ENCODE measurements around the gene TATDN2.
A peak's percentile ranks its signal among the peaks of the same experiment; 100 is the strongest.
"Not testable (repeated sequence)": the region's sequence is repeated elsewhere in the genome, so short reads cannot be mapped to it uniquely, and the experiment has no call there.

TATDN2 gene

DNA sequence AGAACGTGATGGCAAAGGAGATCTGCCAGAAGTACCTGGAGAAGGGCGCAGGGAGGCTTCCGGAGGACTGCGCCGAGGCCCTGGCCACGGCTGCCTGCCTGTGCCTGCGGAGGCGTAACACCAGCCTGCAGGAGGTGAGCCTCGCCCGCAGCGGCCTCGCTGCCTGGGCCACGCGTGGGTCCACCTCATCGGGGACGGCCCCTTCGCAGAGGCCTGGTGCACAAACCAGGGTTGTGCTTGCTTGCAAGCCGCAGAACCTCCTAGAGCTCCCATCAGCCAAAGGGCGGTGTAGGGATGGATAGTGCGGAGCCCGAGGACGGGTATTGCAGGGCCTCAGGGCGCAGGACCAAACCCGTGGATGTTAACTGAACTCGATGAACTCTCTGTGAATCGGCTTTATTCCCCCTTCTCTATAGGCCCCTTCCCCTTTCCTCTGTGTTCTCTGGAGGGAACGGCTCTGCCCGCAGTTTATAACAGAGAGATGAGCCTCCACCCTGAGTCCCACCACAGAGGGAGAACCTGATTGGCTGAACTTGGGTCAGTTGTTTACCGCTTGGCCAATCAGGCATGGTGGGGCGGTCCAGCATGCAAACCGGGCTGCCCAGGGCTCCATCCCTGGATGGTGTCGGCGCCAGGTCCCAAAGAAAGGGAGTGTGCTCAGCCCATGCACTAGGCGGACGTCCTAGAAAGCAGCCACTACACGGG is 13.6 kb upstream of the TATDN2 start:
- DNase-seq, result no peak
- ATAC-seq, result no peak

- ATAC-seq (no peak), DNase-seq (no peak)
These were observed 12.7 kb upstream of the TATDN2 start for GRCh38 chr3:10235551-10235950.

- peak; percentile 59 for ATAC-seq
These were observed 9.7 kb upstream of the TATDN2 start for GRCh38 chr3:10238345-10239183.

GRCh38 chr3:10240799-10241198 is 7.5 kb upstream of the TATDN2 start:
- ATAC-seq (no peak), DNase-seq (no peak)

More at GRCh38 chr3:10238345-10239183, 9.7 kb upstream of the TATDN2 start:
- peak; percentile 57 for DNase-seq

- peak; percentile 91 for ATAC-seq
- peak; percentile 78 for DNase-seq
These were observed 5.8 kb upstream of the TATDN2 start for GRCh38 chr3:10242182-10243065.

DNA sequence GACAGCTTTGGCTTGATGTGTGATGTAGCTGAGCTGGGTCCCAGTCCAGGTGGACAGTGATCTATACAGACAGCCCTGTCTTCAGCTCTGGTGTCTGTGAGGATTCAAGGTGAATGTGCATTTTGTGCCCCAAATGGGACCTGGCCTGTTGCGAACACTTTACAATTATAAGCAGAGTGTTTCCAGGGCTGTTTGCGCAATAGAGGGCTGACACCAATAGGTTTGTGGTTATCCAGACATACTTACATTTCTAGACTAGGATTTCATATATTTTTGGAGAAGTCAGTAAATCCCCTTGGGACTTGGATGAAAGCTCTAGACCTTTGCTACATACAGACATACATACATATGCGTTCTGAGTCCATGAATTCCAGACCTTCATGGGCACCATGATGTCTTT is 4.2 kb upstream of the TATDN2 start:
- DNase-seq (no peak), ATAC-seq (no peak)

GRCh38 chr3:10245081-10245712 is 3.1 kb upstream of the TATDN2 start:
- ATAC-seq (no peak), DNase-seq (no peak)

GRCh38 chr3:10247679-10248183 is 528 bp upstream of the TATDN2 start:
- ATAC-seq (no peak), DNase-seq (no peak)

DNA sequence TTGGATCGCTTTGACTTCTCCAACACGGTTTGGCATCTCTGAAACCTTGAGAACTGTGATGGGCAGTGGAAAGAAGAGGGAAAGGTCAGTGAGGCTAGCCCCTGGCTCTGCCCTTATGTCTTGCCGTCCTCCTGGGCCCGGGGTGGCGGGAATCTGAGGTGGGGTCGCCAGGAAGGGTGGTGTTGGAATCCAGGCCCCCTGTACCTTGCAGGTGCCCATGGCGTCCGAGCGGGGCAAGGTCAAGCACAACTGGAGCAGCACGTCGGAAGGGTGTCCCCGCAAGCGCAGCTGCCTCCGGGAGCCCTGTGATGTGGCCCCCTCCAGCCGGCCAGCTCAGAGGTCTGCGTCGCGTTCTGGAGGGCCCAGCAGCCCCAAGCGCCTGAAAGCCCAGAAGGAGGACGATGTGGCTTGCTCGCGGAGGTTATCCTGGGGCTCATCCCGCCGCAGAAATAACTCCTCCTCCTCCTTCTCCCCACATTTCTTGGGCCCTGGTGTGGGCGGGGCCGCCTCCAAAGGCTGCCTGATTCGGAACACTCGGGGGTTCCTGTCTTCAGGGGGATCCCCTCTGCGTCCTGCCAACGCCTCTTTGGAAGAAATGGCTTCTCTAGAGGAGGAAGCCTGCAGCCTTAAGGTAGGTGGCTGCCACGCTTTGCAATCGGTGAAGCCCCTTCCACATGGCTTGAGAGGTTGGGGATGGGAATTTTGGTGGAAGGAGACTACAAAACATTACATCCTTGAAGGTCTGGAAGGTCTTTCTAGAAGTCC is 907 bp downstream of the TATDN2 start:
- ATAC-seq (peak; percentile 62), DNase-seq (peak; percentile 86)

GRCh38 chr3:10249833-10250232 is 1.6 kb downstream of the TATDN2 start:
- DNase-seq (peak; percentile 12), ATAC-seq (peak; percentile 34)

GRCh38 chr3:10251006-10251405 is 2.7 kb downstream of the TATDN2 start:
- ATAC-seq (no peak), DNase-seq (no peak)

DNA sequence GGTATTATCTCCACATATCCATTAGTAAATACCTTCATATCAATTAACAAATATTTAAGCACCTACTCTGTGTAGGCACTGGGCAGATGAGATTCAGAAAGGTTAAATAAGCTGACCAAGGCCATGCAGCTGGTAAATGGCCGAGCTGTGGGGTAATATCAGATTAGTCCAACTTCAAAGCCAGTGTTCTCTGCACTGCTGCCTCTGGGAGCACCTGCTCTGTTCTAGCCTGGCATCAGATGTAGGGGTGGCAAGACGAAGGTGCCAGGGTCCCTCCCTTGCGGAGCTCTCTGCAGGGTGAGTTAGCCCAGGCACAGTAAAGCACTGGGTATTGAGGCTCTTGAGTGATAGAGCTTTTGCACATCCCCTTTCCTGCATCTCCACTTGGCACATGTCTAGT is 5.5 kb downstream of the TATDN2 start:
- ATAC-seq (no peak), DNase-seq (no peak)

GRCh38 chr3:10255835-10256234 is 7.6 kb downstream of the TATDN2 start:
- no peak for DNase-seq
- ATAC-seq, result no peak

GRCh38 chr3:10259036-10259435 is 10.8 kb downstream of the TATDN2 start:
- DNase-seq (no peak), ATAC-seq (no peak)

DNA sequence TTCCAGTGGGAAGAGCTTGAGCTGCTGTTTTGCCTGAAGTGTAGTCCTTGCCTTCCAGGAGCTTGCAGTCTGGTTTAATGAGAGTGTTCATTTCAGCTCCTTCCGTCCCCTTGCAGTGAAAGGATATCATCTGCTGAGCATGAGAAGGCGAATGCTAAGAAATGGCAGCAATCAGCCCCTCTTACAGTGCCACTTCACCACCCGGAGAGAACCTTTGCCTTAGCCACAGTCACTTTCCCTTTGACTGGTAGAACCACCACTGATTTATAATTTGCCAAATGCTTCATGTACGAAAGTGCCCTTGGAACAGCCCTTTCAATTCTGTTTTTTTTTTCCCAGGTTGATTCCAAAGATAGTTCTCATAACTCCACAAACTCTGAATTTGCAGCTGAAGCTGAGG is 11.5 kb downstream of the TATDN2 start:
- no peak for DNase-seq
- no peak for ATAC-seq

GRCh38 chr3:10260211-10260701 is 12.0 kb downstream of the TATDN2 start:
- no peak for ATAC-seq

GRCh38 chr3:10262027-10262426 is 13.8 kb downstream of the TATDN2 start:
- DNase-seq, result no peak
- ATAC-seq, result no peak

More at GRCh38 chr3:10260211-10260701, 12.0 kb downstream of the TATDN2 start:
- no peak for DNase-seq

DNA sequence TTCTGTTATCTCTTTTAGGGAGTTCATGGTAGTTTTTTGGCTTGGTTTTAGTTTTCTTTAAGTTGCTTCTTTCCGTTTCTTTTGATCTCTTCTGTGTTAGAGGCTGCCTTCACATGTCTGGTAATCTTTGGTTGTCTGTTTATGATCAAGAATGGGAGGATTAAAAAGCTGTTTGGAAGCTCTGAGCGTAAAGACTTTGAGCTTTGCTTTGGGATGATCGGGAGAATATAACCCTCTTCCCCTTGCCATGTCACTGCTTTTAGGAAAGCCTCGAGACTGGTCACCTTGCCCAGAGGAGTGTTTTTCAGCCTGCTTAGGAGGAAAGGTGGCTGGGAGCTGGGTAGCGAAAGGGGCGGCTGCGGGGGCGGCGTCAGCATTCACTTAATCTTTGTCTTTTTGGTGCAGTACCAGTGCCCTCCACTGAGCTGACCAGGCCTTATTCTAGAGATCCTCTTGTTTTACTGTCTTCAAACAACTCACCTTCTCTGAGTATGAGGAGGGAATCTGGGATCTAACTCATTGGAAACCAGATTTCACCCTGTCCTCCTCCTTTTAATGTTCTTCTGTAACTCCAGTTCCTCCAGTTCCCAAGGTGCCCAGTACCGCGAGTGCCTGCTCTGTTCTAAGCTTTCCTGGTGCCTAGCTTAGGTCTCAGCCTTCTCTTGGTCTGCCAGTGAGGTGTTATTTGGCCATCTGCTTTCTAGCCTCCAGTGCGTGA is 15.5 kb downstream of the TATDN2 start:
- DNase-seq (peak; percentile 77), ATAC-seq (peak; percentile 93)

DNA sequence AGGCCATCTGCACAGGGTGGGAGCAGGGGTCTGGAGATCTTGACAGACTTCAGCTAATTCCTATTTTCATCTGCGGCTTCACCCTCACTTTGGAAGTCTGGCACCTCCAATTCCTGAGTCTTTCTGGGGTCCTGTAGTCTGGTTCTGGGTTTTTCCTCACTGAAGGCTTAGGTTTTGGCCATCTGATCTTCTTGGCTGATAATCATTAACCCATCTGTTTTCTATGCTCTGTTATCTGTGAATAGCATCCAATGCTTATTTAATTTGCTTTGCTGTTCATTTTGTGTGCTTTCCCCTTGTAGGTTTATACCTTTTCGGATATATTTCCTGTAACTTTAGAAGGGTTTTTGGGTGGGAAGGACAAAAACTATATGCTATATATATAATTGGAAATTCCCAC is 17.6 kb downstream of the TATDN2 start:
- DNase-seq, result no peak
- no peak for ATAC-seq

GRCh38 chr3:10266936-10267335 is 18.7 kb downstream of the TATDN2 start:
- DNase-seq, ATAC-seq: not testable (repeated sequence)

Data from stimulated activated naive CD8-positive, alpha-beta T cell treated with anti-CD3 and anti-CD28 coated beads, Interleukin-15, Interleukin-2, amounts not matched to agents 100 U/mL and 50 U/mL, for 24 hours (primary cell).